Measurements from ENCODE around the gene CPVL. TPM values are rescaled to one million over a fixed set of nuclear protein-coding genes. Genes with fewer than 3 reads are reported as not detected.

Gene CPVL
- total RNA-seq, 1 experiment from 2014 or later, result 10.3 TPM

DNA sequence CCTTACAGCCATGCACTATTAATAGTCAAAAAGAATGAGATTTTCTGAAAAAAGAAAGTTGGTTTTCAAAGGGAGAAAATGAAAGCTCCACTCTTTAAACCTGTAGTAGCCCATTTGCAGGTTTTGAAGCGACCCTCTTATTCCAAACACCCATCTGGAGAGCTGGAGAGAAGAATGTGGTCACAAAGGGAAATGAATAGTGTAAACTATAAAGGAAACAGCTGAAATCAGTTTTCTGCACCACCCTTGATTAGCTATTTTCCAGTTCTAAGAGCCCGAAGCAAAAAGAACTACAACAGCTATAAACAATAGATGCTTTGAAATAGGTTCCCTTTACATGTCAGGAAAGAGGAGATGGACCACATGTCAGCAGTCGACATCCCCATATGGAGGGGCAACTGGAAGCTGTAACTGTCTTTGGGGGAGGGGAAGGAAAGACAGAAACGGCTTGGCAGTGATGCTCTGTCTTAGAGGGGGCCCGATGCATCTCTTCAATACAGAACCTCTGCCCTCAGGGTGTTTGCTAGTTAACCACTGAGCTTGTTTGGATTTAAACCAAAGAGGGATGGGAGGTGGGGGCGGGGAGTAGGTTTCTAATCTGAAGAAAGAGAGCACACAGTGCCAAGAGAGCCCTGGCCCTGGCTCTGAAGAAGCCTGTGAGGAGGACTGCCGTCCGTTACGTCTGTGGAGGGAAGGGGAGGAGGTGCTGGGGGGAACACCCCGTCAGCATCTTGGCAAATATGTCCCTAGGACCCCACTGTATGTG is 55.3 kb downstream of the CPVL start:
- Histone ChIP-seq H3K4me2 (ENCODE audit: low read length) (no peak overlapping the region), H3K79me2 (ENCODE audit: insufficient read depth, low read length) (no peaks in the 10 kb centered on the region), H3K36me3 (ENCODE audit: control insufficient read depth in 1 of 2, insufficient read depth in 2 of 2, low read length in 2 of 2) (no peaks in the 10 kb centered on the region), H3K9me3 (ENCODE audit: control insufficient read depth in 1 of 2, insufficient read depth in 1 of 2, low read depth in 1 of 2, low read length in 2 of 2) (no peaks in the 10 kb centered on the region), H3K27ac (ENCODE audit: low read depth, low read length) (no peak overlapping the region), H3K27me3 (ENCODE audit: insufficient read depth, low read length) (no peaks in the 10 kb centered on the region), H3K4me3 (replicated peaks in 1 of 2; ENCODE audit: low read depth in 1 of 2, low read length in 2 of 2) (no peak overlapping the region), H4K20me1 (ENCODE audit: insufficient read depth) (no peaks in the 10 kb centered on the region), H2AFZ (ENCODE audit: low read depth, low read length, poor library complexity, severe bottlenecking) (no peak overlapping the region), H3K9me2 (ENCODE audit: insufficient read depth) (no peaks in the 10 kb centered on the region), H3K4me1 (ENCODE audit: control insufficient read depth in 1 of 2, insufficient read depth in 2 of 2, low read length in 2 of 2) (no peaks in the 10 kb centered on the region), H3K9ac (ENCODE audit: low read length) (no peak overlapping the region)
- intact Hi-C loops (cut with micrococcal nuclease), result no loop called here
- no peak for TF ChIP-seq CEBPB (IDR thresholded peaks at IDR 0.05; ENCODE audit: low read depth)
- no peak for TF ChIP-seq FOSL1 (IDR thresholded peaks at IDR 0.05; ENCODE audit: low read depth)
- no peak for TF ChIP-seq POLR2A (IDR thresholded peaks at IDR 0.05; ENCODE audit: borderline replicate concordance, extremely low read depth, insufficient read depth, insufficient read length)
- TF ChIP-seq, protein P1, sequence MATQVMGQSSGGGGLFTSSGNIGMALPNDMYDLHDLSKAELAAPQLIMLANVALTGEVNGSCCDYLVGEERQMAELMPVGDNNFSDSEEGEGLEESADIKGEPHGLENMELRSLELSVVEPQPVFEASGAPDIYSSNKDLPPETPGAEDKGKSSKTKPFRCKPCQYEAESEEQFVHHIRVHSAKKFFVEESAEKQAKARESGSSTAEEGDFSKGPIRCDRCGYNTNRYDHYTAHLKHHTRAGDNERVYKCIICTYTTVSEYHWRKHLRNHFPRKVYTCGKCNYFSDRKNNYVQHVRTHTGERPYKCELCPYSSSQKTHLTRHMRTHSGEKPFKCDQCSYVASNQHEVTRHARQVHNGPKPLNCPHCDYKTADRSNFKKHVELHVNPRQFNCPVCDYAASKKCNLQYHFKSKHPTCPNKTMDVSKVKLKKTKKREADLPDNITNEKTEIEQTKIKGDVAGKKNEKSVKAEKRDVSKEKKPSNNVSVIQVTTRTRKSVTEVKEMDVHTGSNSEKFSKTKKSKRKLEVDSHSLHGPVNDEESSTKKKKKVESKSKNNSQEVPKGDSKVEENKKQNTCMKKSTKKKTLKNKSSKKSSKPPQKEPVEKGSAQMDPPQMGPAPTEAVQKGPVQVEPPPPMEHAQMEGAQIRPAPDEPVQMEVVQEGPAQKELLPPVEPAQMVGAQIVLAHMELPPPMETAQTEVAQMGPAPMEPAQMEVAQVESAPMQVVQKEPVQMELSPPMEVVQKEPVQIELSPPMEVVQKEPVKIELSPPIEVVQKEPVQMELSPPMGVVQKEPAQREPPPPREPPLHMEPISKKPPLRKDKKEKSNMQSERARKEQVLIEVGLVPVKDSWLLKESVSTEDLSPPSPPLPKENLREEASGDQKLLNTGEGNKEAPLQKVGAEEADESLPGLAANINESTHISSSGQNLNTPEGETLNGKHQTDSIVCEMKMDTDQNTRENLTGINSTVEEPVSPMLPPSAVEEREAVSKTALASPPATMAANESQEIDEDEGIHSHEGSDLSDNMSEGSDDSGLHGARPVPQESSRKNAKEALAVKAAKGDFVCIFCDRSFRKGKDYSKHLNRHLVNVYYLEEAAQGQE (IDR thresholded peaks at IDR 0.05; ENCODE audit: low read depth), result no peak
- no peak for TF ChIP-seq YY1 (IDR thresholded peaks at IDR 0.05; ENCODE audit: extremely low read depth, insufficient replicate concordance, low read depth, low read length)
- TF ChIP-seq ZNF274 (IDR thresholded peaks at IDR 0.05; ENCODE audit: low read depth, low read length), result no peak
- no peak for TF ChIP-seq MAX (IDR thresholded peaks at IDR 0.05)
- TF ChIP-seq RAD21 (IDR thresholded peaks at IDR 0.05; ENCODE audit: low read depth), result no peak
- no peak for TF ChIP-seq ELF1 (IDR thresholded peaks at IDR 0.05; ENCODE audit: borderline replicate concordance, low read depth)
- TF ChIP-seq EZH2phosphoT487 (IDR thresholded peaks at IDR 0.05; ENCODE audit: borderline replicate concordance), result no peak
- TF ChIP-seq, protein P2, sequence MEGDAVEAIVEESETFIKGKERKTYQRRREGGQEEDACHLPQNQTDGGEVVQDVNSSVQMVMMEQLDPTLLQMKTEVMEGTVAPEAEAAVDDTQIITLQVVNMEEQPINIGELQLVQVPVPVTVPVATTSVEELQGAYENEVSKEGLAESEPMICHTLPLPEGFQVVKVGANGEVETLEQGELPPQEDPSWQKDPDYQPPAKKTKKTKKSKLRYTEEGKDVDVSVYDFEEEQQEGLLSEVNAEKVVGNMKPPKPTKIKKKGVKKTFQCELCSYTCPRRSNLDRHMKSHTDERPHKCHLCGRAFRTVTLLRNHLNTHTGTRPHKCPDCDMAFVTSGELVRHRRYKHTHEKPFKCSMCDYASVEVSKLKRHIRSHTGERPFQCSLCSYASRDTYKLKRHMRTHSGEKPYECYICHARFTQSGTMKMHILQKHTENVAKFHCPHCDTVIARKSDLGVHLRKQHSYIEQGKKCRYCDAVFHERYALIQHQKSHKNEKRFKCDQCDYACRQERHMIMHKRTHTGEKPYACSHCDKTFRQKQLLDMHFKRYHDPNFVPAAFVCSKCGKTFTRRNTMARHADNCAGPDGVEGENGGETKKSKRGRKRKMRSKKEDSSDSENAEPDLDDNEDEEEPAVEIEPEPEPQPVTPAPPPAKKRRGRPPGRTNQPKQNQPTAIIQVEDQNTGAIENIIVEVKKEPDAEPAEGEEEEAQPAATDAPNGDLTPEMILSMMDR (IDR thresholded peaks at IDR 0.05 in 2 of 3, conservative IDR thresholded peaks at IDR 0.05 in 1 of 3; ENCODE audit: borderline replicate concordance in 1 of 3, insufficient read depth in 1 of 3, low read depth in 2 of 3, low read length in 2 of 3), result no peak
- no peak for TF ChIP-seq EZH2 (IDR thresholded peaks at IDR 0.05)
- no peak for TF ChIP-seq SIN3A (IDR thresholded peaks at IDR 0.05; ENCODE audit: low read depth)
- no peak for TF ChIP-seq TCF7L2 (IDR thresholded peaks at IDR 0.05; ENCODE audit: borderline replicate concordance, extremely low read depth, insufficient read depth, insufficient read length)
- no peak for ATAC-seq
- POLR2A ChIA-PET, result interaction anchor here (1.2 kb wide), 1 partner anchor 11 kb away, joined by 3 read pairs; no protein-coding TSS in a partner anchor
- RAD21 ChIA-PET (ENCODE audit: low non-redundant PET in 1 of 2, low total read pairs in 2 of 2, uncharacterized antibody in 2 of 2, unreplicated experiment in 2 of 2), result no interaction called here
- no peak for DNase-seq (ENCODE audit: low read depth, low spot score)
- BruUV-seq (replicated peaks), result no TSS peak
- CTCF ChIA-PET, result interaction anchor here (1.1 to 3.0 kb wide), 6 partner anchors 10 to 170 kb away, joined by 3 to 10 read pairs (median 3); no protein-coding TSS in a partner anchor
